Measurements from ENCODE around the gene ZNF398.
"Not testable (repeated sequence)": the region's sequence is repeated elsewhere in the genome, so short reads cannot be mapped to it uniquely, and the experiment has no call there.

ZNF398 gene

GRCh38 chr7:149147072-149147751, at the start of gene ZNF398:
Gene ZNF398 (plus strand): TSS chr7:149147453. CDS start chr7:149147743, 290 bp downstream.
- DNase-seq (ENCODE audit: low read depth): peak; percentile 80

- no peak for DNase-seq (ENCODE audit: low read depth)
These were observed 48.2 kb upstream of the ZNF398 start for GRCh38 chr7:149099058-149099457.

- no peak for DNase-seq (ENCODE audit: low read depth)
These were observed 46.4 kb upstream of the ZNF398 start for GRCh38 chr7:149100821-149101220.

- no peak for DNase-seq (ENCODE audit: low read depth)
These were observed 44.6 kb upstream of the ZNF398 start for GRCh38 chr7:149102666-149103065.

- no peak for DNase-seq (ENCODE audit: low read depth)
These were observed 43.8 kb upstream of the ZNF398 start for GRCh38 chr7:149103424-149103823.

- DNase-seq (ENCODE audit: low read depth): no peak
These were observed 43.0 kb upstream of the ZNF398 start for GRCh38 chr7:149104214-149104613.

- DNase-seq (ENCODE audit: low read depth): no peak
These were observed 42.5 kb upstream of the ZNF398 start for GRCh38 chr7:149104749-149105148.

- DNase-seq (ENCODE audit: low read depth): no peak
These were observed 37.3 kb upstream of the ZNF398 start for GRCh38 chr7:149109969-149110368.

- no peak for DNase-seq (ENCODE audit: low read depth)
These were observed 21.9 kb upstream of the ZNF398 start for GRCh38 chr7:149125189-149125862.

- DNase-seq (ENCODE audit: low read depth): peak; percentile 92
These were observed 21.2 kb upstream of the ZNF398 start, which contains the start of gene ZNF425 for GRCh38 chr7:149125863-149126661. Gene ZNF425 (minus strand): TSS chr7:149126324. CDS start chr7:149126213, 111 bp downstream.

- DNase-seq (ENCODE audit: low read depth): no peak
These were observed 20.5 kb upstream of the ZNF398 start for GRCh38 chr7:149126662-149127266.

- no peak for DNase-seq (ENCODE audit: low read depth)
These were observed 16.6 kb upstream of the ZNF398 start for GRCh38 chr7:149130572-149131198.

GRCh38 chr7:149133028-149133710, 14.1 kb upstream of the ZNF398 start:
- DNase-seq (ENCODE audit: low read depth): no peak

- no peak for DNase-seq (ENCODE audit: low read depth)
These were observed 11.1 kb upstream of the ZNF398 start for GRCh38 chr7:149136118-149136517.

GRCh38 chr7:149140831-149141230, 6.4 kb upstream of the ZNF398 start:
- peak; percentile 16 for DNase-seq (ENCODE audit: low read depth)

- DNase-seq (ENCODE audit: low read depth): no peak
These were observed 5.4 kb upstream of the ZNF398 start for GRCh38 chr7:149141893-149142292.

GRCh38 chr7:149144436-149144922, 2.8 kb upstream of the ZNF398 start:
- not testable (repeated sequence) for DNase-seq (ENCODE audit: low read depth)

- DNase-seq (ENCODE audit: low read depth): no peak
These were observed 2.0 kb upstream of the ZNF398 start for GRCh38 chr7:149145031-149145845.

GRCh38 chr7:149147752-149148653, 750 bp downstream of the ZNF398 start:
- peak; percentile 51 for DNase-seq (ENCODE audit: low read depth)

Data from fibroblast of gingiva (primary cell).